ENCODE data around the gene GLIS1.

DNA sequence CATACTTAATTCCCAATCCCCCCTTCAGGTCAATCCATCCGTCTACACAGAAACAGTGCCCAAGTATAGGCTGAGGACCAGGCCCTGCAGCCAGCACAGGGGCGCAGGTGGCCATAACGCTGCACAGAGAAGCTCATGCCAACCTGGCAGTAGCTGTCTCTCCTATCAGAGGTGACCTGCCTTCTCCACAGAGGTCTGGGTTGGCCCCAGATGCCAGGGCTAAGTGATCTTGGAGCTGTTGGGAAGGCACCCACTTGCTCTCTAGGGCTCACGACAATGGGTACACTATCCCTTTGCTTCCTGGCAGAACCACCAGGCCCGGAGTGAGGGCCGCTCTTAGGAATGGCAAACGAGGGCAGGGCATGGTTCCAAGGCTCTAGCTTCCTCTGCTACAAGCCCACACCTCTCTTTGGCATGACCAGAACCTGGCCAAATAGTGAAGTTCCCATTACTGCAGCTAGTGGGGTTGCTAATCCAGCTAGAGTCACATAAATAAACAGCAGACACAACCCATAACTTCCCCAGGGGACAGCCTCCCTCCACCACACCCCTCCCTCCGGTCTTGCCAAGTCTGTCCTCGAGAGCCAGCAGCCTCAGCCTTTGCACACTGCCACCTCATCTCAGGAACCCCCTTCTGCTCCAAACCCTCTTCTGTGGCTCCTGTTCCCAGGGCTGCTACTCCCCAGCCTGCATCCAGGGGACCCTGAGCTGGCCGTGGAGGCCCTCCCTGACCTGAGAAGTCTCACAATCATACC lies 113.0 kb downstream of the GLIS1 start:
- TF ChIP-seq CREM (CRISPR knock-in tag; IDR thresholded peaks at IDR 0.05) (no peak), TCF7 (CRISPR knock-in tag; IDR thresholded peaks at IDR 0.05; ENCODE audit: low read depth) (no peak)
- TF ChIP-seq, protein P1, sequence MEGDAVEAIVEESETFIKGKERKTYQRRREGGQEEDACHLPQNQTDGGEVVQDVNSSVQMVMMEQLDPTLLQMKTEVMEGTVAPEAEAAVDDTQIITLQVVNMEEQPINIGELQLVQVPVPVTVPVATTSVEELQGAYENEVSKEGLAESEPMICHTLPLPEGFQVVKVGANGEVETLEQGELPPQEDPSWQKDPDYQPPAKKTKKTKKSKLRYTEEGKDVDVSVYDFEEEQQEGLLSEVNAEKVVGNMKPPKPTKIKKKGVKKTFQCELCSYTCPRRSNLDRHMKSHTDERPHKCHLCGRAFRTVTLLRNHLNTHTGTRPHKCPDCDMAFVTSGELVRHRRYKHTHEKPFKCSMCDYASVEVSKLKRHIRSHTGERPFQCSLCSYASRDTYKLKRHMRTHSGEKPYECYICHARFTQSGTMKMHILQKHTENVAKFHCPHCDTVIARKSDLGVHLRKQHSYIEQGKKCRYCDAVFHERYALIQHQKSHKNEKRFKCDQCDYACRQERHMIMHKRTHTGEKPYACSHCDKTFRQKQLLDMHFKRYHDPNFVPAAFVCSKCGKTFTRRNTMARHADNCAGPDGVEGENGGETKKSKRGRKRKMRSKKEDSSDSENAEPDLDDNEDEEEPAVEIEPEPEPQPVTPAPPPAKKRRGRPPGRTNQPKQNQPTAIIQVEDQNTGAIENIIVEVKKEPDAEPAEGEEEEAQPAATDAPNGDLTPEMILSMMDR (IDR thresholded peaks at IDR 0.05) = no peak
